ENCODE data around the gene IFT81.

The IFT81 gene

GRCh38 chr12:110244372-110244771 is 120.2 kb downstream of the IFT81 start:
- no peak overlapping the region for H3K4me3 ChIP-seq (replicated peaks; ENCODE audit: low read depth, low read length)
- TF ChIP-seq, protein P1, sequence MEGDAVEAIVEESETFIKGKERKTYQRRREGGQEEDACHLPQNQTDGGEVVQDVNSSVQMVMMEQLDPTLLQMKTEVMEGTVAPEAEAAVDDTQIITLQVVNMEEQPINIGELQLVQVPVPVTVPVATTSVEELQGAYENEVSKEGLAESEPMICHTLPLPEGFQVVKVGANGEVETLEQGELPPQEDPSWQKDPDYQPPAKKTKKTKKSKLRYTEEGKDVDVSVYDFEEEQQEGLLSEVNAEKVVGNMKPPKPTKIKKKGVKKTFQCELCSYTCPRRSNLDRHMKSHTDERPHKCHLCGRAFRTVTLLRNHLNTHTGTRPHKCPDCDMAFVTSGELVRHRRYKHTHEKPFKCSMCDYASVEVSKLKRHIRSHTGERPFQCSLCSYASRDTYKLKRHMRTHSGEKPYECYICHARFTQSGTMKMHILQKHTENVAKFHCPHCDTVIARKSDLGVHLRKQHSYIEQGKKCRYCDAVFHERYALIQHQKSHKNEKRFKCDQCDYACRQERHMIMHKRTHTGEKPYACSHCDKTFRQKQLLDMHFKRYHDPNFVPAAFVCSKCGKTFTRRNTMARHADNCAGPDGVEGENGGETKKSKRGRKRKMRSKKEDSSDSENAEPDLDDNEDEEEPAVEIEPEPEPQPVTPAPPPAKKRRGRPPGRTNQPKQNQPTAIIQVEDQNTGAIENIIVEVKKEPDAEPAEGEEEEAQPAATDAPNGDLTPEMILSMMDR (IDR thresholded peaks at IDR 0.05; ENCODE audit: low read depth, low read length, missing control alignments): no peak
- DNase-seq (ENCODE audit: extremely low read depth, low read depth): no peak

DNA sequence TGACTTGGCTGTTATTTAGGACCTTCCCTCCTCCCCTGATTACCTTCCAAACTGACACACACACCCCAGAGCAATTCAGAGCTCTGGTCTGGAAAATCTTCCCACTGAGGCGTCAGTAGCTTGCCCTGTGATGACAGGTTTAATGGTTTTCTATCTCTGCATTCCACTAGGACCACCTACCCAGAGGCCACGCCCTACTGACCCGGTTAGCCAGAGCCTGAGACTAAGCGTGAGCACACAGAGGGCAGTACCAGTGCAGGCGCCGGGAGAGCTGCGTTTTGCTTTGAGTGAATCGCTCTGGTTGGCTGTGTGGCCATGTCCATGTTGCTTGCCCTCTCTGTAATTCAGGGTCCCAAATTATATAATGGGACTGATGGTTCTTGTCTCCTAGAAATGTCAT is 120.7 kb downstream of the IFT81 start:
- H3K4me3 ChIP-seq (replicated peaks; ENCODE audit: low read depth, low read length): no peak overlapping the region
- DNase-seq (ENCODE audit: extremely low read depth, low read depth): no peak

GRCh38 chr12:110245369-110245772 is 121.2 kb downstream of the IFT81 start:
- no peak for DNase-seq (ENCODE audit: extremely low read depth, low read depth)
- TF ChIP-seq, protein P1 (IDR thresholded peaks at IDR 0.05; ENCODE audit: low read depth, low read length, missing control alignments): peak; percentile 59
- no peak overlapping the region for H3K4me3 ChIP-seq (replicated peaks; ENCODE audit: low read depth, low read length)

More for the DNA sequence above, 120.7 kb downstream of the IFT81 start:
- TF ChIP-seq, protein P1 (IDR thresholded peaks at IDR 0.05; ENCODE audit: low read depth, low read length, missing control alignments): no peak

GRCh38 chr12:110246636-110247339 is 122.6 kb downstream of the IFT81 start:
- TF ChIP-seq, protein P1 (IDR thresholded peaks at IDR 0.05; ENCODE audit: low read depth, low read length, missing control alignments): no peak
- no peak for DNase-seq (ENCODE audit: extremely low read depth, low read depth)
- no peak overlapping the region for H3K4me3 ChIP-seq (replicated peaks; ENCODE audit: low read depth, low read length)

DNA sequence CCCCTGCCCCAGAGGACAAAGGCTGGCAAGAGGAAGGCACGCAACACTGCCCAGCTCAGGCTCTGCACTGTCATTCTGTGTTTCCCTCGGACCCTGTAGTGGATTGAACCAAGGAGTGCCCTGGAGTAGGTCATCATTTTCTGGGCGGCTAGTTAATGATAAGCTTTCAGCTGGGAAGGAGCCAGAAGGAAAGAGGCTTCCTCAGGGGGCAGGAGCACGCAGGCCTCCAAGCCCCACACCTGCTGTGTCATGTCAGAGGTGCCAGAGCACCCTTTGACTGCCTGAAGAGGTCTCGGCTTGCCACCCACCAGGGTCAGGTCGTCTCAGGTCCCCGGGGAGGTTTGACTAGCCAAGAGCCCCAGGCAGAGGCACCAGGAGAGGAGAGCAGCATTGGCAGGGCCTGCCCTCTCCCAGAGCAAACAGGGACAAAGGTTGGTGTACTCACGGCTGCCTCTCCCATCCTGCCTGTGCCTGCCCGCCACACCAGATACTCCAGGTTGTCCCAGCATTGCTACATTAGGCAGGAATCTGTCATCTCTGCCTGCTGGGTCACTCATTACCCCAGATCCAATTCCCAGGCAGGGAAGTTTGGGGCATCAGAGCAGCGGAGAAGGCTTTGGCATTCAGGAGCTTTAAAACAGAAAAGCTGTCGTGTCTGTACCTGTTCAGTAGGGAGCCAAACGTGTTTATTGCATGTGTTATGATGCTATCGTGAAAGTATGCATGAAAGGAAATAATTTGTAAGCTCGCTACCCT is 123.4 kb downstream of the IFT81 start:
- no peak for DNase-seq (ENCODE audit: extremely low read depth, low read depth)
- TF ChIP-seq, protein P1 (IDR thresholded peaks at IDR 0.05; ENCODE audit: low read depth, low read length, missing control alignments): no peak

DNA sequence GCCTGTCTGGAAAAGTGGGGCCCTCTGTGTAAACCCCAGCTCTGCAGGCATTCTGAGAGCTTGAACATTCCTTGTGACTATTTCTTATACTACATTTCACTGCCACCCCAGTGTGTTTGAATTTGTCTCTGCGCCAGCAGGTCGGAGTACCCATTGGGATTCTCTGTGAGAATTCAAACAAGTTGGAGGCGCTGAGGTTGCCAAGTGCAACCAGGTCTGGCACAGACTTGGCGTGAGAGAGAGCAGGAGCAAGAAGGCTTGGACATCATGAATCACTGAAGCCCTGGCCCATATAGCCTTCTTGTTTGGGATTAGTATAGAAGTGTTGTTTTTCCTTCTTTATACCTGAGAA is 123.9 kb downstream of the IFT81 start:
- no peak for DNase-seq (ENCODE audit: extremely low read depth, low read depth)
- TF ChIP-seq, protein P1 (IDR thresholded peaks at IDR 0.05; ENCODE audit: low read depth, low read length, missing control alignments): no peak
- no peak overlapping the region for H3K4me3 ChIP-seq (replicated peaks; ENCODE audit: low read depth, low read length)

More for the DNA sequence above, 123.4 kb downstream of the IFT81 start:
- no peak overlapping the region for H3K4me3 ChIP-seq (replicated peaks; ENCODE audit: low read depth, low read length)

Measured in HFF-Myc (cell line).